ENCODE measurements around the gene XIRP2. TPM values are rescaled to one million over a fixed set of nuclear protein-coding genes. Genes with fewer than 3 reads are reported as not detected.

Gene XIRP2
- polyA plus RNA-seq, 2 of the 4 experiments (the other 2 are of a cell fraction): not detected

GRCh38 chr2:166870346-166870745 lies 17.9 kb upstream of the XIRP2 start:
- H3K27ac ChIP-seq: no peak overlapping the region
- H3K4me2 ChIP-seq: no peak overlapping the region
- ATAC-seq (no peak), FAIRE-seq (no peak), DNase-seq (ENCODE audit: low read depth in 1 of 2, low spot score in 1 of 2) (no peak)
- TF ChIP-seq HOXA7 (CRISPR knock-in tag; IDR thresholded peaks at IDR 0.05): no peak
- no peak for TF ChIP-seq CBX2 (IDR thresholded peaks at IDR 0.05; ENCODE audit: borderline replicate concordance, low read depth)
- no peak overlapping the region for H3K4me3 ChIP-seq
- no peaks in the 10 kb centered on the region for H3K4me1 ChIP-seq
- CTCF ChIA-PET: no interaction called here
- WGBS (ENCODE audit: missing lambda C conversion rate): 66% methylated on average over 1 of the region's 1 CpG
- POLR2A ChIA-PET: no interaction called here
- no peaks in the 10 kb centered on the region; the same call in 2 of the 3 replicates for H3K9me3 ChIP-seq

GRCh38 chr2:166881177-166881576 lies 7.1 kb upstream of the XIRP2 start:
- 6% methylated on average over 1 of the region's 1 CpG for WGBS (ENCODE audit: missing lambda C conversion rate)
- Histone ChIP-seq H3K4me2 (no peak overlapping the region), H3K4me3 (no peak overlapping the region), H3K27ac (no peak overlapping the region), H3K9me3 (no peaks in the 10 kb centered on the region), H3K4me1 (no peaks in the 10 kb centered on the region)
- ChIA-PET POLR2A (no interaction called here), CTCF (no interaction called here)
- TF ChIP-seq GATA3 (IDR thresholded peaks at IDR 0.05; ENCODE audit: borderline replicate concordance): no peak
- TF ChIP-seq CHD2 (IDR thresholded peaks at IDR 0.05; ENCODE audit: low read length, partially characterized antibody): no peak
- TF ChIP-seq NFE2L2 (conservative IDR thresholded peaks at IDR 0.05; ENCODE audit: low read length): no peak
- no peak for TF ChIP-seq FOSL2 (IDR thresholded peaks at IDR 0.05)
- no peak for TF ChIP-seq FOSL2 (CRISPR knock-in tag; IDR thresholded peaks at IDR 0.05)
- no peak for TF ChIP-seq ATOH8 (CRISPR knock-in tag; IDR thresholded peaks at IDR 0.05; ENCODE audit: low read depth)
- TF ChIP-seq SREBF2 (IDR thresholded peaks at IDR 0.05): no peak
- TF ChIP-seq SMC3 (IDR thresholded peaks at IDR 0.05): no peak
- TF ChIP-seq EHMT2 (IDR thresholded peaks at IDR 0.05; ENCODE audit: low read depth): no peak
- no peak for TF ChIP-seq BCL3 (IDR thresholded peaks at IDR 0.05)
- no peak for TF ChIP-seq HOXA7 (CRISPR knock-in tag; IDR thresholded peaks at IDR 0.05)
- no peak for TF ChIP-seq EP300 (IDR thresholded peaks at IDR 0.05)
- no peak for TF ChIP-seq EHF (CRISPR knock-in tag; IDR thresholded peaks at IDR 0.05)
- TF ChIP-seq POLR2A (IDR thresholded peaks at IDR 0.05; ENCODE audit: low read length): no peak
- FAIRE-seq (no peak), ATAC-seq (no peak), DNase-seq (ENCODE audit: low read depth in 1 of 2, low spot score in 1 of 2) (no peak)

- FAIRE-seq: no peak
- ChIA-PET CTCF (no interaction called here), POLR2A (no interaction called here)
- no peak for ATAC-seq
- Histone ChIP-seq H3K4me2 (no peak overlapping the region), H3K9me3 (no peaks in the 10 kb centered on the region), H3K27ac (no peak overlapping the region), H3K4me3 (no peak overlapping the region), H3K4me1 (no peaks in the 10 kb centered on the region)
- no peak for DNase-seq (ENCODE audit: low read depth in 1 of 2, low spot score in 1 of 2)
- WGBS (ENCODE audit: missing lambda C conversion rate): 42% methylated on average over 3 of the region's 3 CpGs
- TF ChIP-seq RFX5 (IDR thresholded peaks at IDR 0.05) (no peak), HEYL (CRISPR knock-in tag; IDR thresholded peaks at IDR 0.05) (no peak), PHF8 (IDR thresholded peaks at IDR 0.05; ENCODE audit: borderline replicate concordance, low read depth) (no peak), MAX (IDR thresholded peaks at IDR 0.05) (no peak), REST (IDR thresholded peaks at IDR 0.05) (no peak), MYC (IDR thresholded peaks at IDR 0.05; ENCODE audit: borderline replicate concordance, low read length) (no peak), E2F6 (IDR thresholded peaks at IDR 0.05; ENCODE audit: borderline replicate concordance, low read depth) (no peak), RAD21 (conservative IDR thresholded peaks at IDR 0.05 in 1 of 2, IDR thresholded peaks at IDR 0.05 in 1 of 2) (no peak), HOXA7 (CRISPR knock-in tag; IDR thresholded peaks at IDR 0.05) (no peak), SREBF2 (IDR thresholded peaks at IDR 0.05) (no peak), ZNF302 (CRISPR knock-in tag; IDR thresholded peaks at IDR 0.05) (no peak), ZSCAN20 (CRISPR knock-in tag; IDR thresholded peaks at IDR 0.05) (no peak), CBX2 (IDR thresholded peaks at IDR 0.05; ENCODE audit: borderline replicate concordance, low read depth) (no peak), USF2 (IDR thresholded peaks at IDR 0.05) (no peak), EP300 (IDR thresholded peaks at IDR 0.05) (no peak), JUNB (IDR thresholded peaks at IDR 0.05) (no peak), HOXB13 (CRISPR knock-in tag; IDR thresholded peaks at IDR 0.05; ENCODE audit: low read depth) (no peak), CHD4 (IDR thresholded peaks at IDR 0.05; ENCODE audit: borderline replicate concordance) (no peak)
Measured at GRCh38 chr2:166882851-166883250, 5.4 kb upstream of the XIRP2 start.
